GM19239 (cell line): ENCODE measurements around the gene NUP98.
"Not testable (repeated sequence)": the region's sequence is repeated elsewhere in the genome, so short reads cannot be mapped to it uniquely, and the experiment has no call there.

Experiments used
- DNase-seq: peaks from one replicate; pipeline ENCODE4 v3.0.0; 2011; ENCODE audit warnings: low spot score; ENCODE audit not compliant: insufficient read length
- FAIRE-seq: peaks from 2 replicates; lab custom pipeline; 2011; peaks lifted over from hg19 to GRCh38; lab: Jason Lieb, UNC

Gene NUP98

GRCh38 chr11:3684129-3684818, 113.1 kb downstream of the NUP98 start:
- FAIRE-seq = no peak

GRCh38 chr11:3683039-3683438, 114.3 kb downstream of the NUP98 start:
- FAIRE-seq (no peak), DNase-seq (no peak)

More at GRCh38 chr11:3684129-3684818, 113.1 kb downstream of the NUP98 start:
- DNase-seq = no peak

- no peak for FAIRE-seq
- no peak for DNase-seq
Observed at GRCh38 chr11:3679077-3679476, 118.3 kb downstream of the NUP98 start.

GRCh38 chr11:3675971-3676370, 121.4 kb downstream of the NUP98 start:
- DNase-seq (no peak), FAIRE-seq (no peak)

- DNase-seq (no peak), FAIRE-seq (no peak)
Observed at GRCh38 chr11:3674189-3674588, 123.2 kb downstream of the NUP98 start.

GRCh38 chr11:3671334-3672254, 125.8 kb downstream of the NUP98 start, which contains the start of gene CHRNA10:
CHRNA10 (minus strand) TSS chr11:3671384; CDS start chr11:3671312, 72 bp downstream.
- FAIRE-seq (no peak), DNase-seq (no peak)

- DNase-seq (no peak), FAIRE-seq (no peak)
Observed at GRCh38 chr11:3669742-3670183, 127.6 kb downstream of the NUP98 start.

GRCh38 chr11:3669128-3669527, 128.2 kb downstream of the NUP98 start:
- FAIRE-seq = no peak
- DNase-seq = no peak

- FAIRE-seq = no peak
Observed at GRCh38 chr11:3667149-3668035, 130.0 kb downstream of the NUP98 start.

GRCh38 chr11:3666023-3666530, 131.3 kb downstream of the NUP98 start:
- DNase-seq = no peak
- FAIRE-seq = no peak

More at GRCh38 chr11:3667149-3668035, 130.0 kb downstream of the NUP98 start:
- no peak for DNase-seq

- DNase-seq = no peak
- FAIRE-seq = no peak
Observed at GRCh38 chr11:3665336-3666022, 131.9 kb downstream of the NUP98 start.

GRCh38 chr11:3664032-3664630, 133.2 kb downstream of the NUP98 start:
- no peak for DNase-seq

GRCh38 chr11:3662856-3663255, 134.5 kb downstream of the NUP98 start:
- DNase-seq (no peak), FAIRE-seq (no peak)

More at GRCh38 chr11:3664032-3664630, 133.2 kb downstream of the NUP98 start:
- FAIRE-seq = no peak

GRCh38 chr11:3660960-3661359, 136.4 kb downstream of the NUP98 start:
- no peak for FAIRE-seq

GRCh38 chr11:3659595-3660515, 137.5 kb downstream of the NUP98 start:
- no peak for DNase-seq
- FAIRE-seq = no peak

More at GRCh38 chr11:3660960-3661359, 136.4 kb downstream of the NUP98 start:
- DNase-seq = no peak

GRCh38 chr11:3658252-3658651, 139.1 kb downstream of the NUP98 start:
- no peak for FAIRE-seq
- DNase-seq = no peak

GRCh38 chr11:3657331-3657730, 140.0 kb downstream of the NUP98 start:
- FAIRE-seq = not testable (repeated sequence)

GRCh38 chr11:3655547-3655946, 141.8 kb downstream of the NUP98 start:
- FAIRE-seq = no peak
- DNase-seq = no peak

More at GRCh38 chr11:3657331-3657730, 140.0 kb downstream of the NUP98 start:
- not testable (repeated sequence) for DNase-seq
